Spleen (tissue), 7 donors: ENCODE data around the gene KMT2D.

Experiments
- POLR2AphosphoS5 ChIP-seq, 3 donors: sonication (generic); formaldehyde crosslinking; IDR thresholded peaks; one replicate each; pipeline ENCODE4 v1.5.1; 2017; ENCODE audit warnings: antibody characterized with exemption in 3 of 3
- TF ChIP-seq, protein P1 (sequence below), 11 experiments: fragments of 200-600 bp in 7 of 11; fragments of 450-650 bp in 4 of 11; sonication (generic) in 4 of 11; IDR thresholded peaks in 8 of 11; conservative IDR thresholded peaks in 3 of 11; 1 replicate in 7 of 11; 2 replicates in 4 of 11; pipeline versions ENCODE4 v1.4.0 to v1.8.0; 2016 to 2021; ENCODE audit warnings: antibody characterized with exemption in 11 of 11, inconsistent platforms in 4 of 11, mild to moderate bottlenecking in 1 of 11
- donor health status: DM: no; HTN: no; CAD: no; lungs with moderate emphysema.
- donor health status: DM: no; HTN: no; CAD: no.
- donor health status: DM: no; HTN: no; CAD: no.

DNA sequence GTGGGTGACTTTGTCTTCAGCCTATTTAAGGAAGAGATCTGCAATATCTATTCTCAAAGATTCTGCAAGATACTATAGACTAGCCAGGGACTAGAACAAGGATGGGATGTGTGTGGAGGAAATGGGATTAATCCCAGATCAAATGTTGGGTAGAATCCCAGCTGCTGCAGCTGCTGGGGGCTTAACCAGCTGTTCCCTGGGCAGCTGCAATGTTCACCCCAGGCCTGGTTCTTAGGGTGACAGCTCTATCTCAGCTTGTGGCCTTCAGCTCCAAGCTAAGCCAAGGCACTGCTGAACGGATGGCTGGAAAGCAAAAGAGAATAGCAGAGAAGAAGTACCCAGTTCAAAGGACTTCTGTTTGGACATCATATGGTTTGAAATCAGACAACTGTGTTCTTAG lies 19.2 kb upstream of the KMT2D start:
- TF ChIP-seq, protein P1, sequence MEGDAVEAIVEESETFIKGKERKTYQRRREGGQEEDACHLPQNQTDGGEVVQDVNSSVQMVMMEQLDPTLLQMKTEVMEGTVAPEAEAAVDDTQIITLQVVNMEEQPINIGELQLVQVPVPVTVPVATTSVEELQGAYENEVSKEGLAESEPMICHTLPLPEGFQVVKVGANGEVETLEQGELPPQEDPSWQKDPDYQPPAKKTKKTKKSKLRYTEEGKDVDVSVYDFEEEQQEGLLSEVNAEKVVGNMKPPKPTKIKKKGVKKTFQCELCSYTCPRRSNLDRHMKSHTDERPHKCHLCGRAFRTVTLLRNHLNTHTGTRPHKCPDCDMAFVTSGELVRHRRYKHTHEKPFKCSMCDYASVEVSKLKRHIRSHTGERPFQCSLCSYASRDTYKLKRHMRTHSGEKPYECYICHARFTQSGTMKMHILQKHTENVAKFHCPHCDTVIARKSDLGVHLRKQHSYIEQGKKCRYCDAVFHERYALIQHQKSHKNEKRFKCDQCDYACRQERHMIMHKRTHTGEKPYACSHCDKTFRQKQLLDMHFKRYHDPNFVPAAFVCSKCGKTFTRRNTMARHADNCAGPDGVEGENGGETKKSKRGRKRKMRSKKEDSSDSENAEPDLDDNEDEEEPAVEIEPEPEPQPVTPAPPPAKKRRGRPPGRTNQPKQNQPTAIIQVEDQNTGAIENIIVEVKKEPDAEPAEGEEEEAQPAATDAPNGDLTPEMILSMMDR (IDR thresholded peaks at IDR 0.05 in 8 of 11, conservative IDR thresholded peaks at IDR 0.05 in 3 of 11) = no peak
- no peak for TF ChIP-seq POLR2AphosphoS5 (IDR thresholded peaks at IDR 0.05)
